SHP77 treated with DMSO at 0.1 percent for 48 hours (cell line): ENCODE results near the gene OR8B12.

Experiments used
- DNase-seq: peaks from one replicate; lab custom pipeline; 2025; lab: John Stamatoyannopoulos, UW

OR8B12 gene, protein sequence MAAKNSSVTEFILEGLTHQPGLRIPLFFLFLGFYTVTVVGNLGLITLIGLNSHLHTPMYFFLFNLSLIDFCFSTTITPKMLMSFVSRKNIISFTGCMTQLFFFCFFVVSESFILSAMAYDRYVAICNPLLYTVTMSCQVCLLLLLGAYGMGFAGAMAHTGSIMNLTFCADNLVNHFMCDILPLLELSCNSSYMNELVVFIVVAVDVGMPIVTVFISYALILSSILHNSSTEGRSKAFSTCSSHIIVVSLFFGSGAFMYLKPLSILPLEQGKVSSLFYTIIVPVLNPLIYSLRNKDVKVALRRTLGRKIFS

GRCh38 chr11:124543554-124543953 is at the start of gene OR8B12:
Gene OR8B12, minus strand, starts transcription at chr11:124543654. Its CDS starts 0 bp downstream, at chr11:124543654.
- DNase-seq: no peak

DNA sequence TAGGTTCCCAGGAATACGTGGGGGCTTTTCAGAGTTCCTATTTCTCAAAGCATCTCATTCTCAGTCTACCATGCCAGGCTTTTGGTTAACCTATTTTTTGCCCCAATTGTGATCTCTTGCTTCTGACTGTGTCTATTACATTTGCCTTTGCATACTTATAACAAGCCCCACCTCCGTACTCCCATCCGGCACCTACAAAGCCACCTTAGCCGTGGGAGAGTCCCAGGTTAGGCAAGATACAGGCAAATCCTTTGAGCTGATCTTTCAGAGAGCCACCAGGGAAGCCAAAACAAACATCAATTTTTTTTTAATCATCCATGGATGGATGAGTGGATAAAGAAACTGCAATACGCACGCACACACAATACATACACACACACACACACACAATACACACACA is 49.2 kb upstream of the OR8B12 start:
- no peak for DNase-seq

GRCh38 chr11:124591430-124591829 is 48.0 kb upstream of the OR8B12 start:
- DNase-seq: no peak

DNA sequence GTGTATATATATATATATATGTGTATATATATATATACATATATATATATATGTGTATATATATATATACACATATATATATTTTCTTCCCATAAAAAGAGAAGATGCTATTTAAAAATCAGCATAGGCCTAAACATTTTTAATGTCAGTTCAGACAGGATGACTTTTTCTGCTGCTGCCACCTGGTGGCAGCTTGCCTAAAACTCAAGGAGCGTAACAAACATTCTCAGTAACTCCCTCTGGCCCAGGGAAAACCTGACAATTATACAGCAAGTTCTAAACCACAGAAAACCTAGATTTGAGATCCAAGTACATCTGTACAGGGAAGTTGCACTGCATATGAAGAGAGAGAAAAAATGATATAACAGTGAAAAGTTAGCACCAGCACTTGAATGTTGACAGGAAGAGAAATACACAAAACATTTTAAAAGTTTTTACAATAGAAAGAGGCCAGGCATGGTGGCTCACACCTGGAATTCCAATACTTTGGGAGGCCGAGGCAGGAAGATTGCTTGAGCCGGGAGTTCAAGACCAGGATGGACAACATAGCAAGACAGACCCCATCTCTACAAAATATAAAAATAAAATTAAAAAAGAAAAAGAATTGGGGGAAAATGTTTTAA is 42.9 kb upstream of the OR8B12 start:
- no peak for DNase-seq

DNA sequence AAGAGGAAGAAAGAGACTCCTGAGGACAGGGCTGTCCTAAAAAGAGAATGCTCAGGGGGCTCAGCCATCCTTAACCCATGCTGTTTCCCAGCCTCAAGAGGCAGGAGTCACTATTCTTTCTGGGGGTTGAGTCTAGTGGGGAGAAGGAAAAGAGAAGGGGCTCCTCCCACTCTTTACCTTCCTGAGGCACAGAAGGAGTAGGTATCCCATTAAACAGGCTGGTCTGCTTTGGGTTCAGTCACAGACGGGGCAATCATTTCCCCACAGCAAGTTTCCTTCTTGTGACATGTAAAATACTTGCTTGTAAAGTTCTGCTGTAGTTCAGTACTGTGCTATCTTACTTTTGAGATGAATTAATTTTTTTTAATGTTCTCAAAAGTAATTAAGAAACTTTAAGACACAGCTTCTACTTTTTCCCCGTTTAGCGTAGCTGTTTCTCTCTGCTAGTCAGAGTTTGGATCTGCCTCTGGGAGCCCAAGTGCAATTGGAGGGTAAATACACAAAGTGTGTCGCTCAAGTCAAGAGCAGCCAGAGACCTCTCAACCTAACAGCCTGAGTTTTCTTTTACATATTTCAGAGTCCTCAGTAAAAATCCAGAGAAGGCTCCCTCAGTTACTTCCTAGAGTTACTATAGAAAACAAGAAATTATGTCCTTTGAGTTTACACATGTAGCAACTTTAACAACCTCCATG is 41.4 kb upstream of the OR8B12 start:
- no peak for DNase-seq

GRCh38 chr11:124583781-124584180 is 40.3 kb upstream of the OR8B12 start:
- no peak for DNase-seq

- no peak for DNase-seq
These were observed 39.1 kb upstream of the OR8B12 start for GRCh38 chr11:124582565-124582964.

- no peak for DNase-seq
These were observed 38.4 kb upstream of the OR8B12 start for GRCh38 chr11:124581817-124582216.

DNA sequence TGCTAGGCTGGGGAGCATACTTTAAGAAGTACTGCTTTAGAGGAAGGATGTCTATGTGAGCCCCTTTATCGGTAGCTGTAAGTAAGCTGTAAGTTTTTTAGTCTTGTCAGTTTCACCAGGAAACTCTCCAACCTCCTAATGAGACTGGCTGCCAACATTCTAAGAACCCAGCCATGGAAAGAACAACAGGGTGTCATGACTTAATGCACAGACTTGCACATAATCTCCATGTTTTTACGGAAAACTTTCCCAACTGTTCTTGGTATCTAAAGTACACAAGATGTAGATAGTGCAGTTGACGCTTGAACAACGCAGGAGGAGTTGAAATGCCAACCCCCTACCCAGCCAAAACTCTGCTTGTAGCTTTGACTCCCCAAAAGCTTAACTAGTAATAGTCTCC is 35.3 kb upstream of the OR8B12 start:
- DNase-seq: no peak

DNA sequence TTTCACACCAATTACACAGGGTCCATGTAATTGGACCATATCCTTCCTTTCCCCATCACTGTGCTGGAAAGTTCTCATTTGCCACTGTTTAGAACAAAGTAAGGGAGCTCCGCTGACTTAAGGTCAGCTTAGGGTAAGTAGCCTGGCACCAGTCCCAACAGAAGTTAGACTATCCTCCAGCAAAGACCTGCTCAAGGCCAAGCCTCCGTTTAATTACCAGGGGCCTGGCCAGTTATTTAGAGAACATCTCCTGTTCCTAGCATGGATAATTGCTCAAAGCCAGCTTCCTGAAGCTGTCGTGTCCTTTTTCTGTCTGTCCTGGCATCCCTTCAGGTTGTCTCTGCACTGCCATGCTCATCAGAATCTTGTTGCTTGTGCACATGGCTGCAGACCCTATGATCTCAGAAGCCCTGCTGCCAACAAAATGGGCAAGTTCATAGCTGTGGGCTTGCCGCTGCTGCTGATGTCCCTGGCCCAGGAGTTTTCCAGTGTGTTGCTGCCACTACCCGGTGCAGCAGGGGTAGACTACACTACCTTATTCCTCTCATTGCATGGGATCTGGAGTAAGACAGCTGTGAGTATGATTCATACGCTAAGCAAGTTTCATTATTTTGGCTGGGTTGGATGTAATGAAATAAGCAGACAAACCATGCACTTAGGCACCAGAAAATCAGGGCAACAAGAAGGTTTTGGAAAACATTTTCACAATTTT is 34.4 kb upstream of the OR8B12 start:
- DNase-seq: no peak

DNA sequence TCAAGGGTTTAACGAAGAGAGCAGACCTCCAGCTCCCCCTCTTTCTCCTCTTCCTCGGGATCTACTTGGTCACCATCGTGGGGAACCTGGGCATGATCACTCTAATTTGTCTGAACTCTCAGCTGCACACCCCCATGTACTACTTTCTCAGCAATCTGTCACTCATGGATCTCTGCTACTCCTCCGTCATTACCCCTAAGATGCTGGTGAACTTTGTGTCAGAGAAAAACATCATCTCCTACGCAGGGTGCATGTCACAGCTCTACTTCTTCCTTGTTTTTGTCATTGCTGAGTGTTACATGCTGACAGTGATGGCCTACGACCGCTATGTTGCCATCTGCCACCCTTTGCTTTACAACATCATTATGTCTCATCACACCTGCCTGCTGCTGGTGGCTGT is 26.7 kb upstream of the OR8B12 start:
- no peak for DNase-seq

GRCh38 chr11:124569697-124570096 is 26.2 kb upstream of the OR8B12 start, which contains the start of gene OR8A1:
Gene OR8A1, plus strand, starts transcription at chr11:124569997. Its CDS starts 123 bp downstream, at chr11:124570120.
- DNase-seq: no peak

GRCh38 chr11:124556828-124557227 is 13.4 kb upstream of the OR8B12 start:
- no peak for DNase-seq

DNA sequence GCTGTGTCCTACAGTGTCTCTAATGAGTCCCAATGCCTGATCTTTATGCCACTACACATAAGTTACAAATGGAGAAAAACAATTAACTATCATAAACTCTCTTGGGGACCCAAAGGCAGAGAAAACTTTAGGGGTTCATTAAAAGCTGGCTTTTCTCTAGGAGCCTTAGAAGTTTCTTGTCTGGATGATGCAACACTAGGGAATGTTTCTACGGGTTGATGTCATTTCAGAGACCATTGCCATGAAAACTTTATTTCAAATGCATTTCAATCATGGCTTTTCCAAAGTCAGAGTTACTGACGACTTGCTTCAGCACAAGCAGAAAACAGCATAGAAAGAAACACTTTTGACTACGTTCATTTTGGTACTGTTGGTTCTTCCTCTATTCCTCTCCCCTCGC is 8.5 kb upstream of the OR8B12 start:
- DNase-seq: no peak

DNA sequence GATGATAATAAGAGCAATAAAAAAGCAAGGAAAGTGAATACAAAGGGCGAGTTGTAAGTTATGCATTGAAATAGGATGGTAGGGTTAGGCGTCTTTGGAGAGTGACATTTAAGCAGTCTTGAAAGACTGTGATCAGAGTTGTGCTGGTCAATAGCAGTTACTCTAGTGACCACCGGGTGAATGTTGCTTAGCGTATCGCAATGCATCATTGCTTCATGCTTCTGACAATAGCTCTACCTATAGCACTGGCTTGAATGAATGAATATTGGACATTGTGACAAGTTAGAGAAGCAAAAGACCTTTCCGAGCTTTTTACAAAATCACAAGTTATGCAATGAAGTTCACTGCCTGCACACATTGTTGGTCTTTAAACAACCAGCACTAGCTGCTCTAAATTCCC is 7.7 kb upstream of the OR8B12 start:
- no peak for DNase-seq

- no peak for DNase-seq
These were observed 309 bp downstream of the OR8B12 start for GRCh38 chr11:124543145-124543544.

- DNase-seq: no peak
These were observed 2.2 kb downstream of the OR8B12 start for GRCh38 chr11:124541204-124541603.

DNA sequence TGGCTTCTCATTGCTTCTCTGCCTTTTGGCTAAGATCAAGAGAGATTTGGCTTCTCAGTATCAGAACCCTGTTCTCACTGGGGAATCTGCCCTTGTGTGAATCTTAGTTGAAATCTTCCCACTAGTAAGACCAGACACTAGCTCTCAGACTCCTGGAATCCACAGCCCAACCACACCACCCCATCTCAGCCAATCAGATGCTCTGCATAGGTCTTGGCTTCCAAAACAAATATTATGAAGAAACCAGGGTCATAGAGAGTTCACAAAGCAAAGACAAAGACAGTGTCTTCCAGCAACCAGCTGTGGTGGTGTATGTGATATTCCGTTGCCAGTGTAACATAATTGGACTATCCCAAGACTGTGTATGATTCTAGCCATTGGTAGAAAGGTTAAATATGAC is 5.4 kb downstream of the OR8B12 start:
- DNase-seq: no peak

- no peak for DNase-seq
These were observed 6.9 kb downstream of the OR8B12 start for GRCh38 chr11:124536520-124536919.

- no peak for DNase-seq
These were observed 7.8 kb downstream of the OR8B12 start for GRCh38 chr11:124535552-124536232.

GRCh38 chr11:124534051-124534450 is 9.4 kb downstream of the OR8B12 start:
- DNase-seq: no peak

DNA sequence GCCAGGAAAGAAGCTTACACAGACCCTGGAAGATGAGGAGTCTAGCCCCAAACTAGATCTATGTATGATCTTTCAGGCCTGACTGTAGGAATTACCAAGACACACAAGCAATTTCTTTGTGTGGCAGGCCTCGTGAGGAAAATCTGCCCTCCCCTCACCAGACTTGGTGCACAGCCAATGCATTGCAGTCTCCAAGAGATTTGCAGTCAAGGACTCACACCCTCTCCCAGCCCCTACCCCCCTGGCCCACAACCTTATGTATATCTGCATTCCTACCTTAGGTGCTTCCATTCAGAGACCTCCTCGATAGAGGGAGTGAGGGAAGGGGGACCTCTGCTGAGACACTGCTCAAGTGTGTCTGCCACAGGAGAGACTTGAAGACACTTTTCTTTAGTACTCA is 9.8 kb downstream of the OR8B12 start:
- no peak for DNase-seq
